Kidney epithelial cell (primary cell): ENCODE data around the gene ARHGAP35. TPM values are rescaled to one million over a fixed set of nuclear protein-coding genes. Genes with fewer than 3 reads are reported as not detected.

Source experiments
- DNase-seq: peaks from one replicate; pipeline ENCODE4 v3.0.0-alpha.2; 2010; ENCODE audit warnings: low read depth
- H3K27me3 ChIP-seq: 2 replicates; pipeline ENCODE4 v1.6.0; 2011; ENCODE audit warnings: low read length; ENCODE audit not compliant: control insufficient read depth, insufficient read depth
- H3K36me3 ChIP-seq: 2 replicates; pipeline ENCODE4 v1.5.1; 2011; ENCODE audit warnings: low read length; ENCODE audit not compliant: control insufficient read depth, insufficient read depth
- H3K4me3 ChIP-seq: 2 replicates; pipeline ENCODE4 v1.5.1; 2011; ENCODE audit warnings: low read depth, mild to moderate bottlenecking, control low read depth, low read length
- CTCF ChIP-seq: IDR thresholded peaks from 2 replicates; pipeline ENCODE4 v1.5.1; 2011; ENCODE audit warnings: mild to moderate bottlenecking, moderate library complexity, low read length, control low read depth, inconsistent platforms; ENCODE audit not compliant: insufficient read depth, poor library complexity, severe bottlenecking
- total RNA-seq: library from RNA; depleted of rRNA; stranded (reverse); fragments of >200 nt; gene quantifications from 2 replicates; pipeline ENCODE4 v1.2.3, GENCODE V29; 2015

ARHGAP35 gene
- total RNA-seq = 30.9 and 31.6 TPM in 2 replicates

GRCh38 chr19:46860846-46861690 is at the start of gene ARHGAP35:
Gene ARHGAP35 (plus strand): TSS chr19:46860997. CDS start chr19:46918676, 57,679 bp downstream.
- no peak for DNase-seq
- H3K36me3 ChIP-seq = no peaks in the 10 kb centered on the region
- H3K27me3 ChIP-seq = no peaks in the 10 kb centered on the region
- peak within 1 kb of the TSS; percentile 85 for H3K4me3 ChIP-seq
- no peak for TF ChIP-seq CTCF

- no peak for DNase-seq
- TF ChIP-seq CTCF = no peak
- Histone ChIP-seq H3K27me3 (no peaks in the 10 kb centered on the region), H3K4me3 (no peak overlapping the region), H3K36me3 (no peaks in the 10 kb centered on the region)
Measured at GRCh38 chr19:46812977-46813838, 47.6 kb upstream of the ARHGAP35 start.

- no peaks in the 10 kb centered on the region for H3K27me3 ChIP-seq
- H3K36me3 ChIP-seq = no peaks in the 10 kb centered on the region
- no peak overlapping the region for H3K4me3 ChIP-seq
- no peak for TF ChIP-seq CTCF
- DNase-seq = no peak
Measured at GRCh38 chr19:46813839-46814358, 46.9 kb upstream of the ARHGAP35 start.

- no peak for TF ChIP-seq CTCF
- DNase-seq = no peak
- Histone ChIP-seq H3K4me3 (no peak overlapping the region), H3K36me3 (no peaks in the 10 kb centered on the region), H3K27me3 (no peaks in the 10 kb centered on the region)
Measured at GRCh38 chr19:46815833-46816627, 44.8 kb upstream of the ARHGAP35 start.

- H3K27me3 ChIP-seq = no peaks in the 10 kb centered on the region
- no peak overlapping the region for H3K4me3 ChIP-seq
- H3K36me3 ChIP-seq = no peaks in the 10 kb centered on the region
- no peak for DNase-seq
- no peak for TF ChIP-seq CTCF
Measured at GRCh38 chr19:46818812-46819211, 42.0 kb upstream of the ARHGAP35 start.
